ENCODE data around the gene ANKS4B.

- TF ChIP-seq EZH2 (IDR thresholded peaks at IDR 0.05; ENCODE audit: insufficient read depth, low read length) (no peak), CTCF (IDR thresholded peaks at IDR 0.05; ENCODE audit: insufficient read depth, low read depth, low read length) (no peak)
Measured at GRCh38 chr16:21189311-21189710, 44.2 kb upstream of the ANKS4B start.
